GM18873 (cell line): ENCODE results near the gene SUMO4.

Experiments
- ATAC-seq: cut with Tn5 transposase; IDR thresholded peaks from one replicate; pipeline ENCODE4 v1.9.1; 2021; ENCODE audit warnings: mild to moderate bottlenecking, moderate library complexity, moderate number of reproducible peaks; ENCODE audit not compliant: unreplicated experiment, low FRiP score

Gene SUMO4

GRCh38 chr6:149449831-149450678 is 50.0 kb downstream of the SUMO4 start:
- no peak for ATAC-seq
